Brain microvascular endothelial cell (primary cell): Measurements from ENCODE around the gene TMX3.

ENCODE experiments used
- DNase-seq: peaks from one replicate; pipeline ENCODE4 v3.0.0-alpha.2; 2020
- H3K27ac ChIP-seq: fragments of 250-450 bp; sonication (Bioruptor Pico); 2 replicates; pipeline ENCODE4 v1.5.1; 2020; ENCODE audit warnings: mild to moderate bottlenecking, moderate library complexity
- H3K27me3 ChIP-seq: fragments of 250-450 bp; sonication (Bioruptor Pico); replicated peaks from 2 replicates; pipeline ENCODE4 v1.5.1; 2020; ENCODE audit warnings: mild to moderate bottlenecking
- H3K36me3 ChIP-seq: fragments of 250-450 bp; sonication (Bioruptor Pico); replicated peaks from 2 replicates; pipeline ENCODE4 v1.5.1; 2020; ENCODE audit warnings: mild to moderate bottlenecking
- H3K4me3 ChIP-seq: 2 replicates; pipeline ENCODE4 v1.5.1; 2011; ENCODE audit warnings: low read depth, mild to moderate bottlenecking, control low read depth, low read length, moderate library complexity
- in situ Hi-C: cut with HindIII; loops from 2 replicates; pipeline ENCODE4 v1.10.0; 2017; ENCODE audit warnings: low sequenced_read_pairs, low pct_ligation_motif_present
- TF ChIP-seq, protein P1 (sequence below): IDR thresholded peaks from 2 replicates; pipeline ENCODE4 v1.5.1; 2011; ENCODE audit warnings: low read depth, mild to moderate bottlenecking, moderate library complexity, low read length, control low read depth, inconsistent platforms; ENCODE audit errors: missing control alignments

TMX3 gene

DNA sequence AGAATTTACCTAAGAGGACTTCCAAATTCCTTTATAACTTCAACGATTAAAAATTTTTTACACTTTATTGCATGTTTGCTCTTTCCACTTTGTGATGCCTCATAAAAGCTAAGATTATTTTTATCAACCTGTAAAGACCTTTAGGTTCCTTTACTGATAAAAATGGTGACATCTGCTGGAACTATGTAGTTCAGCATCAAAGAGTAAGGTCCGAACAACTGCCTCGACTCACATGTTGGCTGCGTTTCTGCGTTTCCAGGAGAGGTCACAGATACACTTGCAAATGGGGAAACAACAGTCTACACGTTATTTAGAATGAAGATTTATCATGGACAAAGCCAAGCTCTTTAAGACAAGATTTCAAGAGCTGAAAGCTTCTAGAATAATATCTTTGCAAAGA lies 18.8 kb upstream of the TMX3 start:
- DNase-seq: no peak
- Histone ChIP-seq H3K36me3 (no peaks in the 10 kb centered on the region), H3K4me3 (no peak overlapping the region), H3K27ac (no peak overlapping the region), H3K27me3 (no peaks in the 10 kb centered on the region)
- in situ Hi-C loops: no loop called here
- TF ChIP-seq, protein P1, sequence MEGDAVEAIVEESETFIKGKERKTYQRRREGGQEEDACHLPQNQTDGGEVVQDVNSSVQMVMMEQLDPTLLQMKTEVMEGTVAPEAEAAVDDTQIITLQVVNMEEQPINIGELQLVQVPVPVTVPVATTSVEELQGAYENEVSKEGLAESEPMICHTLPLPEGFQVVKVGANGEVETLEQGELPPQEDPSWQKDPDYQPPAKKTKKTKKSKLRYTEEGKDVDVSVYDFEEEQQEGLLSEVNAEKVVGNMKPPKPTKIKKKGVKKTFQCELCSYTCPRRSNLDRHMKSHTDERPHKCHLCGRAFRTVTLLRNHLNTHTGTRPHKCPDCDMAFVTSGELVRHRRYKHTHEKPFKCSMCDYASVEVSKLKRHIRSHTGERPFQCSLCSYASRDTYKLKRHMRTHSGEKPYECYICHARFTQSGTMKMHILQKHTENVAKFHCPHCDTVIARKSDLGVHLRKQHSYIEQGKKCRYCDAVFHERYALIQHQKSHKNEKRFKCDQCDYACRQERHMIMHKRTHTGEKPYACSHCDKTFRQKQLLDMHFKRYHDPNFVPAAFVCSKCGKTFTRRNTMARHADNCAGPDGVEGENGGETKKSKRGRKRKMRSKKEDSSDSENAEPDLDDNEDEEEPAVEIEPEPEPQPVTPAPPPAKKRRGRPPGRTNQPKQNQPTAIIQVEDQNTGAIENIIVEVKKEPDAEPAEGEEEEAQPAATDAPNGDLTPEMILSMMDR: peak; percentile 19

DNA sequence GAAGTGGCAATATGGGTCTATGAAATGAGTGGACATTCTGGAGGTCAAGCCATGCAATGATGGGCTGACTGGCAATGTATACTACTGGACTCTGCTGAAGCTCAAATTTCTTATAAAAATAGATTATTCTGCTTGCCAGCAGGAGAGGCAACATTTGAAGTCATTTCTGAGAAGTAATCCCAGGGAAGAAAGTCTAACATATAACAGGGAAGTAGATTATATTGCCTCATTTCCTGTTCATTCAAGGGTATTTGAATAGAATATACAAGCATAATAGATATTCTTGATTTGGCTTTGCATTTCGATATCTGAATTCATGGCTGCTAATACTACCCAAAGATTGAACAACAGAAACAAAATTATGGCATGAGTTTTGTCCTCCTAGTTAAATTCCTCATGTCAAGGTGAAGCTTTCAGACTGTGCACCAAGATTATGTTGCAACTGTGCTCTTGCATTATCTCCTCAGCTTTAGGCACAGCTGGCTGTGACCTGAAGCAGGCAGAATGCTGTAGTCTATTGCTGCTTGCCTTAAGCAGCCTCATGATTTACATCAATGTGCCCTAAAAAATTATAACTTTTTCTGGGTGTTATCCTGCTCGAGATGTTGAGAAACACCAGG lies 13.3 kb upstream of the TMX3 start:
- Histone ChIP-seq H3K27me3 (no peaks in the 10 kb centered on the region), H3K27ac (no peak overlapping the region), H3K4me3 (no peak overlapping the region), H3K36me3 (no peaks in the 10 kb centered on the region)
- in situ Hi-C loops: no loop called here
- TF ChIP-seq, protein P1: no peak
- DNase-seq: no peak

DNA sequence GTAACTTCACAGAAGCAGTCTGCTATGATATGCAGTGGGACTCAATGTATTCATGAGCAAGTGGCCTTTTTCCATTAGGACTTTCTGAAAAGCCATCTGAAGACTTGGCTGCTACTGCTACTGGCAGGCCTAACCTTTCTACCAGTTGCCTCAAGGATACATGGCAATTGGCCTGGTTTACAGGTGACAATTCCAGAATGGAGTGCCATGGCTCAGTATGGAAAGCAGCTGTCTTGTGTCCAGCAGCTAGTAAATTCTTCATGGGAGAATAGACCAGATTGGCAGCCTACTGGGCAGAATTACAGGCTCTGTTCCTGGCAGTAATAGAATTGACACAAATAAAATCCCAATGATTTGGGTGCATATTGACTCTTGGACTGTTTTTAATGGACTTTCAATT lies 12.6 kb upstream of the TMX3 start:
- no peak overlapping the region for H3K4me3 ChIP-seq
- DNase-seq: no peak
- H3K27me3 ChIP-seq: no peaks in the 10 kb centered on the region
- in situ Hi-C loops: no loop called here
- H3K36me3 ChIP-seq: no peaks in the 10 kb centered on the region
- no peak overlapping the region for H3K27ac ChIP-seq
- TF ChIP-seq, protein P1: no peak

DNA sequence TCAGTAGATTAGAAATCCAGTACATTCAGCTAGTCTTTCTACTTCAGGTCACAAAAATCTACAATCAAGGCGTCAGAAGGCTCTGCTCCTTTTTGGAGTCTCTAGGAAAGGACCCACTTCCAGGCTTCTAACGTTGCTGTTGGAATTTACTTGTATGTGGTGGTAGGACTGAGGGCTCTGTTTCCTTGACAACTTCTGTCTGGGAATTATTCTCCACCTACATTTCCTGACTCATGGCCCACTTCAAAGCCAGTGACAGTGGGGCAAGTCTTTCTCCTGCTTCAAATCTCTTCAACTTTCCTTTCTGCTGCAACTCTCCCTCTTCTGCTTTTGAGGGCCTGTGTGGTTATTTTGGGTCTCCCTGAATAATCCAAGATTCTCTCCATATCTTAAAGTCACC lies 10.4 kb upstream of the TMX3 start:
- Histone ChIP-seq H3K27ac (no peak overlapping the region), H3K27me3 (no peaks in the 10 kb centered on the region), H3K4me3 (no peak overlapping the region), H3K36me3 (no peaks in the 10 kb centered on the region)
- in situ Hi-C loops: no loop called here
- TF ChIP-seq, protein P1: no peak
- no peak for DNase-seq

DNA sequence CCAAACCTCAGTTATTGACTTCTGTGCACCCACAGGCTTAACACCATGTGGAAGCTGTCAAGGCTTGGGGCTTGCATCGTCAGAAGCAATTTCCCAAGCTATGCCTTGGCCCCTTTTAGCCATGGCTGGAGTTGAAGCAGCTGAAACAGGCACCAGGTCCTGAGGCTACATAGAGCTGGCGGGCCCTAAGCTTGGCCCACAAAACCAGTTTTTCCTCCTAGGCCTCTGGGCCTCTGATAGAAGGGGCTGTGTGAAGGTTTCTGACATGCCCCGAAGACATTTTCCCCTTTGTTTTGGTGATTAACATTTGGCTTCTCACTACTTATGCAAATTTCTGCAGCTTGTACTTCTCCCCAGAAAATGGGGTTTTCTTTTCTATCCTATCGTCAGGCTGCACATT lies 9.1 kb upstream of the TMX3 start:
- Histone ChIP-seq H3K27ac (no peak overlapping the region), H3K4me3 (no peak overlapping the region), H3K36me3 (no peaks in the 10 kb centered on the region), H3K27me3 (no peaks in the 10 kb centered on the region)
- TF ChIP-seq, protein P1: no peak
- in situ Hi-C loops: no loop called here
- DNase-seq: no peak

DNA sequence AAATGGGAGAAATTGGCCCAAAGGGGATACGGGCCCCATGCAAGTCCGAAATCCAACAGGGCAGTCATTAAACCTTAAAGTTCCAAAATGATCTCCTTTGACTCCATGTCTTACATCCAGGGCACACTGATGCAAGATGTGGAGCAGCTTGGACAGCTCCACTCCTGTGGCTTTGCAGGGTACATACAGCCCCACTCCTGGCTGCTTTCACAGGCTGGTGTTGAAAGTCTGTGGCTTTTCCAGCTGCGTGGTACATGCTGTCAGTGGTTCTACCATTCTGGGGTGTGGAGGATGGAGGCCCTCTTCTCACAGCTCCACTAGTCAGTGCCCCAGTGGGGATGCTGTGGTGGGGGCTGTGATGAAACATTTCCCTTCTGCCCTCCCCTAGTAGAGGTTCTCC lies 8.6 kb upstream of the TMX3 start:
- Histone ChIP-seq H3K27me3 (no peaks in the 10 kb centered on the region), H3K4me3 (no peak overlapping the region), H3K36me3 (no peaks in the 10 kb centered on the region), H3K27ac (no peak overlapping the region)
- in situ Hi-C loops: no loop called here
- TF ChIP-seq, protein P1: no peak
- DNase-seq: no peak
